ENCODE results near the gene CES1.

GRCh38 chr16:55875273-55875672, 42.4 kb upstream of the CES1 start, which contains the start of gene CES5A:
- TF ChIP-seq EZH2 (IDR thresholded peaks at IDR 0.05; ENCODE audit: low read depth, low read length, severe bottlenecking) (no peak), MAFK (IDR thresholded peaks at IDR 0.05; ENCODE audit: low read depth, low read length) (no peak), RAD21 (IDR thresholded peaks at IDR 0.05 in 1 of 2, conservative IDR thresholded peaks at IDR 0.05 in 1 of 2; ENCODE audit: low read depth in 2 of 2, low read length in 2 of 2) (no peak), POLR2A (IDR thresholded peaks at IDR 0.05; ENCODE audit: control extremely low read depth in 1 of 2, low read depth in 2 of 2, low read length in 2 of 2) (no peak), CTCF (IDR thresholded peaks at IDR 0.05; ENCODE audit: control extremely low read depth in 1 of 3, insufficient read depth in 1 of 3, low read depth in 1 of 3, low read length in 3 of 3) (no peak), SRF (IDR thresholded peaks at IDR 0.05; ENCODE audit: low read depth, low read length) (no peak), SIX5 (IDR thresholded peaks at IDR 0.05; ENCODE audit: low read depth, low read length) (no peak)

Measured in H1 (cell line).